ENCODE measurements around the gene LRRC15.

The LRRC15 gene

GRCh38 chr3:194401346-194401745, 31.8 kb upstream of the LRRC15 start:
- no peak for DNase-seq (ENCODE audit: extremely low spot score)
- CTCF ChIA-PET: interaction anchor here (1.5 kb wide), 1 partner anchor 10 kb away, joined by 4 read pairs; no protein-coding TSS in a partner anchor
- TF ChIP-seq CTCF (IDR thresholded peaks at IDR 0.05; ENCODE audit: control extremely low read depth, extremely low read depth, low read depth, missing control alignments): no peak
- POLR2A ChIA-PET: no interaction called here

GRCh38 chr3:194399874-194400411, 30.4 kb upstream of the LRRC15 start:
- DNase-seq (ENCODE audit: extremely low spot score): no peak
- TF ChIP-seq CTCF (IDR thresholded peaks at IDR 0.05; ENCODE audit: control extremely low read depth, extremely low read depth, low read depth, missing control alignments): no peak
- POLR2A ChIA-PET: no interaction called here
- CTCF ChIA-PET: no interaction called here

GRCh38 chr3:194399166-194399565, 29.6 kb upstream of the LRRC15 start, which contains the start of gene GP5:
GP5 (minus strand) TSS chr3:194399266; CDS start chr3:194398282, 984 bp downstream.
- ChIA-PET POLR2A (no interaction called here), CTCF (interaction anchor here (3.0 kb wide), 1 partner anchor 55 kb away, joined by 12 read pairs; no protein-coding TSS in a partner anchor)
- DNase-seq (ENCODE audit: extremely low spot score): no peak
- no peak for TF ChIP-seq CTCF (IDR thresholded peaks at IDR 0.05; ENCODE audit: control extremely low read depth, extremely low read depth, low read depth, missing control alignments)

GRCh38 chr3:194397757-194398312, 28.3 kb upstream of the LRRC15 start:
- ChIA-PET CTCF (interaction anchor here (1.1 to 5.1 kb wide), 3 partner anchors 8 to 61 kb away, joined by 3 to 26 read pairs (median 12); no protein-coding TSS in a partner anchor), POLR2A (no interaction called here)
- DNase-seq (ENCODE audit: extremely low spot score): no peak
- TF ChIP-seq CTCF (IDR thresholded peaks at IDR 0.05; ENCODE audit: control extremely low read depth, extremely low read depth, low read depth, missing control alignments): no peak

GRCh38 chr3:194396859-194397756, 27.6 kb upstream of the LRRC15 start:
- no peak for DNase-seq (ENCODE audit: extremely low spot score)
- CTCF ChIA-PET: interaction anchor here (0.8 to 5.1 kb wide), 7 partner anchors 9 to 616 kb away, joined by 3 to 26 read pairs (median 3); partner anchors contain the start of gene LSG1
- no peak for TF ChIP-seq CTCF (IDR thresholded peaks at IDR 0.05; ENCODE audit: control extremely low read depth, extremely low read depth, low read depth, missing control alignments)
- POLR2A ChIA-PET: interaction anchor here (0.6 kb wide), 1 partner anchor 266 kb away, joined by 3 read pairs; no protein-coding TSS in a partner anchor

- no peak for DNase-seq (ENCODE audit: extremely low spot score)
- TF ChIP-seq CTCF (IDR thresholded peaks at IDR 0.05; ENCODE audit: control extremely low read depth, extremely low read depth, low read depth, missing control alignments): no peak
- CTCF ChIA-PET: interaction anchor here (0.8 to 5.1 kb wide), 7 partner anchors 9 to 616 kb away, joined by 3 to 26 read pairs (median 3); partner anchors contain the start of gene LSG1
- POLR2A ChIA-PET: interaction anchor here (0.6 kb wide), 1 partner anchor 266 kb away, joined by 3 read pairs; no protein-coding TSS in a partner anchor
These were observed 27.0 kb upstream of the LRRC15 start for GRCh38 chr3:194396539-194396858.

All from GM10248 (cell line).